GM13976 (cell line): Measurements from ENCODE around the gene LINC01488.

Experiments
- DNase-seq: peaks from one replicate; pipeline ENCODE4 v3.0.0; 2012; ENCODE audit warnings: low spot score
- in situ Hi-C: fragments of 300-500 bp; cut with MboI; formaldehyde crosslinking; loops from one replicate; pipeline ENCODE4 v1.12.0; 2022; ENCODE audit warnings: low sequenced_read_pairs, mixed read lengths, inconsistent platforms; ENCODE audit not compliant: unreplicated experiment
- TF ChIP-seq, protein P1 (sequence below): IDR thresholded peaks from 2 replicates; pipeline ENCODE4 v1.5.1; 2012; ENCODE audit warnings: borderline replicate concordance, mild to moderate bottlenecking; ENCODE audit not compliant: insufficient read depth; ENCODE audit errors: extremely low read depth, missing control alignments, control extremely low read depth

The LINC01488 gene

DNA sequence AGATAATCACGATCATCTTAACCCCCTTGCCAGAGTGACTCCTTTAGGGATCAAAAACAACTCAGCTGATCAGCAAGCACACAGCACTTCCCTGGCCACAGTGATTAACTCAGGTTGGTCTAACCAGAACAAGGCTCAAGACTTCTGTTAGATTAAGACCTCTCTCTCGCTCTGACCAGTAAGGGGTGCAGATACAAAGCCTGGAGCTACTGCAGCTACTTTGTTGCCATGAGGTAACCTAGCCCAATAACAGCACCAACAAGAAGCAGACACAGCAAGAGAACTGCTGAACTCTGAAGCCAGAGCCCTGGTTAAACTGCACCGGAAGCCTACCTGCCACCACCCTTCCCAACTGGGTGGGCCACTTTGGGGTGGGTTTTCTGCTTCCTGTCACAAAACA lies 42.0 kb downstream of the LINC01488 start:
- TF ChIP-seq, protein P1, sequence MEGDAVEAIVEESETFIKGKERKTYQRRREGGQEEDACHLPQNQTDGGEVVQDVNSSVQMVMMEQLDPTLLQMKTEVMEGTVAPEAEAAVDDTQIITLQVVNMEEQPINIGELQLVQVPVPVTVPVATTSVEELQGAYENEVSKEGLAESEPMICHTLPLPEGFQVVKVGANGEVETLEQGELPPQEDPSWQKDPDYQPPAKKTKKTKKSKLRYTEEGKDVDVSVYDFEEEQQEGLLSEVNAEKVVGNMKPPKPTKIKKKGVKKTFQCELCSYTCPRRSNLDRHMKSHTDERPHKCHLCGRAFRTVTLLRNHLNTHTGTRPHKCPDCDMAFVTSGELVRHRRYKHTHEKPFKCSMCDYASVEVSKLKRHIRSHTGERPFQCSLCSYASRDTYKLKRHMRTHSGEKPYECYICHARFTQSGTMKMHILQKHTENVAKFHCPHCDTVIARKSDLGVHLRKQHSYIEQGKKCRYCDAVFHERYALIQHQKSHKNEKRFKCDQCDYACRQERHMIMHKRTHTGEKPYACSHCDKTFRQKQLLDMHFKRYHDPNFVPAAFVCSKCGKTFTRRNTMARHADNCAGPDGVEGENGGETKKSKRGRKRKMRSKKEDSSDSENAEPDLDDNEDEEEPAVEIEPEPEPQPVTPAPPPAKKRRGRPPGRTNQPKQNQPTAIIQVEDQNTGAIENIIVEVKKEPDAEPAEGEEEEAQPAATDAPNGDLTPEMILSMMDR: no peak
- in situ Hi-C loops: no loop called here
- DNase-seq: no peak

DNA sequence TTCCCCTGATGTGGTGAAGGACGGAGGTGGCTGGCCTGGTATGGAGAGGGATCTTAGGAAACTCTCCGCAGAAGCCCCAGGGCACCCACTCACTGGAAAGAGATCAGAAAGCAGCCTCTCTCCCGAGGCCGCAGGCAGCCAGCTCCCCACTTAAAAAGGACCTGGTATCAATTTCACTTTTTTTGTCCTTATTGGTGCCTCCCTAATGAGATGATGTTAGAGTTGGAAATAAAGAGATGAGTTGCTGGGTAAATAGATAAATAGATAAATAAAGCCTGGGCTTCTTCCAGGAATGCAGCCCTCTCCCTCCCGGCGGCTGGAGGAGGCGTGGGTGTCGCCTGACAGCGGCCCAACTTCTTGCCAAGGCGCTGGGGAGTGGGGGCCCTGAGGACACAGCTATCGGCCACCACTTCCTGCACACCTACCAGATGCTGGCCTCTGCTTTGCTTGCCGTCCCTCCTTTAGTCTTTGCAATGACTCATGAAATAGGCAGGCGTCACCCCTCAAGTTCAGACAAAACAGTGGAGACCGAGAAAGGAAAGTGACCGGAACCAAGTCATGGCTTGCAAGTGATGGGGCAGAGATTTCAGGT lies 42.9 kb downstream of the LINC01488 start:
- in situ Hi-C loops: no loop called here
- TF ChIP-seq, protein P1: no peak
- DNase-seq: no peak

DNA sequence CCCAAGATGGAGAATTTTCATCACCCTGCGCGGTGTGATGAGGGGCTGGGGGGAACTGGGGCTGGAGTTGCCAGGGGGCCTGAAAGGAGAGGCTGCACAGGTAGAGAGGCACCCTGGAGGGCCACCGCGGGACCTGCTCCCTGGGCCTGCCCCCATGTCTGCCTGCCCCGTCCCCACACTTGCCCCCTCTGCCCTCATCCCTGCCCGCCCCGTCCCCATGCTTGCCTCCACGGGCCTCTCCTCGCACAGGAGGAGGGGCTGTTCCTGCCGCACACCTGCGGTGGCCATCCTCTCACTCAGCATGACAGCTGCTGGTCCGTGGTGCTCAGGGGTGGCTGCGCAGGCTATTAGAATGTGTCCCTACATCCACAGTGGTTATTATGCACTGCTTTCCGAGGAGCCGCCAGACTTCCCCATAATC lies 43.5 kb downstream of the LINC01488 start:
- in situ Hi-C loops: no loop called here
- no peak for DNase-seq
- TF ChIP-seq, protein P1: no peak

DNA sequence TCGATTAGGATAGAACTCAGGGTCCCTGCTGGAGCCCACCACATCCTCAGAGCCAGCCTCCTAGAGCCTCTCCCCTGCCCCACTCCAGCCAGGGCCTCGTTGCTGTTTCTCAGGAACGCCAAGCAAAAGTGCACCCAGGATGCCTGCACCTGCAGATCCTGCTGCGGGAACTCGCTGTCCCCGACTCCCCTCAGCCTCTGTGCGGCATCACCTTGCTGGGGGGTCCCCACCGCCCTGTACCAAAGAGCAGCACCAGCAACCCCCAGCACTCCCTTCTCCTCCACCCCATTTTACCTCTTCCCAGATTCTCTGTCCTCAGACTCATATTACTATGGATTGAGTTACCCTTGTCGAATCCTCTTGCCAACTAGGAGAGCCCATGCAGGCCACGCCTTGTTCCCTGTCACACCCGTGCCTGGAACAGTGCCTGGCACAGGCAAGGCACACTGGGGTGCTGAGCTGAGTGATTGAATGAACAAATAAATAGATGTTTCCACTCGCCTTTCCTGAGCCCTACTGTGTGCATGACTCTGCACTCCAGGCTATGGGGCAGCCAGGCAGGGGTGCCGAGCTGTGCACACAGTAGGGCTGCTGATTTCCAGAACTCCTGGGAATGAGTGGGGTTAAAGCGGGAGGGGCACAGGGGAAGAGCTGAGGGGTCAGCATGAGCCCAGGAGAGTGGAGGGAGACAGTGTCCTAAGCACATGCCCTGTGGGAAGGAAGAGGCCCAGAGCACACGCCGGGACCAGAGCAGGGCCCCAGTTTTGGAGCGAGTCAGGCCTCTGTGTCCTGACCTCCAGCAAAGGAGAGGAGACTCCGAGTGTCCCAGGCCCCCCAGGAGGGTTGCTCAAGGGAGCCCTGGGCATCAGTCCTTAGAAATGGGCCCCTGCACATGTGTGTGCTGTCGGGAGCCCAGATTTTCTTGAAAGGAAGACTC lies 44.3 kb downstream of the LINC01488 start:
- DNase-seq: no peak
- in situ Hi-C loops: no loop called here
- TF ChIP-seq, protein P1: no peak

DNA sequence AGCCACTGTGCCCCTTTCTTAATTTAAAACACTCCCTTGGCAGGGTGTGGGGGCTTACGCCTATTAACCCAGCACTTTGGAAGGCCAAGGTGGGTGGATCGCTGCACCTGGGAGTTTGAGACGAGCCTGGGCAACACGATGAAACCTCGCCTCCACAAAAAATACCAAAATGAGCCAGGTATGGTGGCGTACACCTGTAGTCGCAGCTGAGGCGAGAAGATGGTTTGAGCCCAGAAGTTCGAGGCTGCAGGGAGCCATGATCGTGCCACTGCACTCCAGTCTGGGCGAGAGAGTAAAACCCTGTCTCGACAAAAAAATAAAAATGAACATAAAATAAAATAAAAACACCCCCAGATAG lies 45.0 kb downstream of the LINC01488 start:
- TF ChIP-seq, protein P1: no peak
- in situ Hi-C loops: no loop called here
- DNase-seq: no peak

DNA sequence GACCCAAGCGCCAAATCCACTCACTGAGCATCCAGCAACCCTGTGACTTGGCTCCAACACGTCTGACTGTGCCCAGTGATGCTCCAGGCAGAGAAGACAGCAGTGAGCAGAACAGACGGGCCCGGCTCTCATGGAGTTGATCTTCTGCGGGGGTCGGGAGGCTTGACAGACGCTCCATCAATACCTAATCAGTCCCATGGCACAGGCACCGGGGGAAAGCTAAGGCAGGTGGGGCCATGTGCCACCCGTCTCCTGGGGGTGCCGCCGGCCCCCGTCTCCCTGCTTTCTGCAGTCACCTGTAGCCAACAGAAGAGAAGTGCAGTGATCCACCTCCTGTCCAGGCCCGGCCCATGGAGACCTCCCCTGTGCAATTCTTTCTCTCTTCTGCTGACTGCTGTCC lies 47.5 kb downstream of the LINC01488 start:
- in situ Hi-C loops: no loop called here
- DNase-seq: no peak
- TF ChIP-seq, protein P1: no peak
